Middle frontal gyrus (tissue), 1 donor: Measurements from ENCODE around the gene CAPN9.

Experiments used
- DNase-seq: peaks from one replicate; pipeline ENCODE4 v3.0.0-alpha.2; 2015; ENCODE audit warnings: low spot score; ENCODE audit errors: extremely low spot score

Gene CAPN9

DNA sequence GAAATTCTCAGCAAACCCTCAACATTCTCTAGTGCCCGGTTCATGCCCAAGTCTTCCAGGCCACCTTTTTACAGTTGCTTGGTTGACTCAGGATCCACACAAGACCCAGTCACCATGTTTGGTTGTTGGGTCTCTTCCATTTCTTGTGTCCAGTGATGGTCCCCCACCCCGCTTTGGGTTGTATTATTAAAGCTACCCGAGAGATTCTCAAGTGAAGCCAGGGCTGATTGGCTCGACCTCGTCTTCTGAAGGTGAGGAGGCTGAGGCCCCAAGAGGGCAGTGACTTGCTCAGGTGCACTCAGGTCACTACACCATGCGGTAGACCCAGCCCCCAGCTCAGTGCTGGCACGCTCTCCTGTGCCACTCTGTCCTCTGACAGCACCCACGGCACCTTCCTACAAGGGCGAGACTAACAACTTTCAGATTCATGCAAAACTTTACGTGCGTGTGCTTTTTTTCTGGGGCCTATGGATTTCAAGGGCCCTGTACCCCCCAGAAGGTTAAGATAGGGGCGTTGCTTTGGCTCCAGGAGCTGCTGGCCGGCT is 50.3 kb downstream of the CAPN9 start:
- no peak for DNase-seq

- DNase-seq: peak; percentile 72
Observed at GRCh38 chr1:230797942-230798365, 50.8 kb downstream of the CAPN9 start.

DNA sequence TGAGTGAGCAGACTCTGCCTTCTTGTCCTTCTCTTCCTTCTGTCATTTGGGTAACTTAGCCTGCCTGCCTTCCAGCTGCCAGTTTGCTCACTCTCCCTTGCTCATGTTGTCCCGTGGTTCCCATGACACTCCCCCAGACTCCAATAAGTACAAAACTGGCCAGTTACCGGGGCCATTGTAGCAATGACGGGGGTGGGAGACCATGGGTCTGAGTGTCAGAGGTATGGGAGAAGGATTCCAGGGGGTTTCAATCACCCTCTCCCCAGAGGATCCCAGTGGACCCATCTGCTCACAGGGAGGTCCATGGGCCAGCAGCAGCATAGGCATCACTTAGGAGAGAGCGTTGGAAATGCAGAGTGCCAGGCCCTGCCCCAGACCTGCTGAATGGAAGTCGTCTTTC is 51.3 kb downstream of the CAPN9 start:
- no peak for DNase-seq

DNA sequence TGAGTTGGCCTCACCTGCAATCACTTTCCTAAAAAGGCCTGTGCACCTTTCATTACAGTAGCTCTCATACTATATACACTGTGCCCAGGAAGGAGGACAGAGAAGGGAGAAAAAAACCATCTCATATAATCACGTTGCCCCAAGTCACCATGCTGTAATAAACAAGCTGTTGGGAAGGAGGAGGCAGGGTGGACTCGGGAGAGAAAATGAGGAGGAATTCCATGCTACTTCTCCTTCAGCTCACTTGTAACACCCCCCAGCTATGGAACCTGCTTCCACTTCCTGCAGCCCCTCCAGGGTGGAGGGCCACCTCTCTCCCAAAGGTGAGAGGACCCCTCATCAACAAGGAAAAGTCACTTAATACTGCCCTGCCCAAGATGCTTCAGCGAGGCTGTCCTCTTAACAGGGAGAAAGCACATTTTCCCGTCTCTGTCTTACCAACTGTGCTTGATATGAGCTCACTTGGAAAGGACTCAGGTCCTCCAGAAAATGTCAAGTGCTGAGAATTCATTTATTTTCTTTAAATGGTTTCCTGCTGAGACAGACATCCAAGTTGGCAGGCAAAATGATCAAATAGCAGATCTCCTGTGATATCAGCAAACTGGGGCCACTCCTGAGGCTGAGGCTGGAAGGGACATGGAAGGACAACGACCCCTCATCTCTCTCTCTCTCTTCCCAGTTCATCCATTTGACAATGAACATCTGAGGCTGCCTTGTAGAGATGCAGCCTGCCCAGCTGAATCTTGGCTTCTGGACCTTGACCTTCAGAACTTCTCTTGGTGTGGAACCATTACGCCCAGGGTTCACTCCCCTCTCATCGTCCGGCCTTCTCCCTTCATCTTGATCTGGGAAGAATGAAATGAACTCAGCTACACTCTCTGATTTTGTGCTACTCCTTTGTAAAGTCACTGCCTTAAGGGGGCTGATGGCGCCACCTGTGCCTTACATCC is 54.0 kb downstream of the CAPN9 start:
- DNase-seq: no peak

DNA sequence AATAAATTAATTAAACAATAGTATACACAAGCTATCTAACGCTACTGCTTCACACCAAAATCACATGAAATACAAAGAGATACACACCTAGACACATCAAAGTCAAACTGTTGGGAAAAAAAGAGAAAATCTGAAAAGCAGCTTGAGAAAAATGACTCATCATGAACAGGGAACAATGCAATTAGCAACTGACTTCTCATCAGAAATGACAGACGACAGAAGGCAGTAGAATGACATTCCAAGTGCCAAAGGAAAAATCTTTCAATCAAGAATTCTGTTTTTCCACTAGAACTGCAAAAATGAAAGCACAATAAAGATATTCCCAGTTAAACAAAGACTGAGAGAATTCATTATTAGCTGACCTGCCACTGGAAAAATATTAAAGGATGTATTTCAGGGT is 57.2 kb downstream of the CAPN9 start:
- DNase-seq: no peak

DNA sequence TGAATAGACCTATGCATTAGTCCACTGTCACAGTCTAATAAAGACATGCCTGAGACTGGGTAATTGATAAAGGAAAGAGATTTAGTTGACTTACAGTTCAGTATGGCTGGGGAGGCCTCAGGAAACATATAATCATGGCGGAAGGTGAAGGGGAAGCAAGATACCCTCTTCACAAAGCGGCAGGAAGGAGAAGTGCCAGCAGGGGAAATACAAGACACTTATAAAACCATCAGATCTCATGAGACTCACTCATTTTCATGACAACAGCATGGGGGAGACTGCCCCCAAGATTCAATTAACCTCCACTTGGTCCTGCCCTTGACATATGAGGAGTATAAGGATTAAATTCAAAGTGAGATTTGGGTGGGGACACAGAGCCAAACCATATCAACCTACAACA is 59.4 kb downstream of the CAPN9 start:
- DNase-seq: no peak

GRCh38 chr1:230807029-230807428 is 59.8 kb downstream of the CAPN9 start:
- DNase-seq: peak; percentile 97

- peak; percentile 84 for DNase-seq
Observed at GRCh38 chr1:230807561-230808280, 60.5 kb downstream of the CAPN9 start.

DNA sequence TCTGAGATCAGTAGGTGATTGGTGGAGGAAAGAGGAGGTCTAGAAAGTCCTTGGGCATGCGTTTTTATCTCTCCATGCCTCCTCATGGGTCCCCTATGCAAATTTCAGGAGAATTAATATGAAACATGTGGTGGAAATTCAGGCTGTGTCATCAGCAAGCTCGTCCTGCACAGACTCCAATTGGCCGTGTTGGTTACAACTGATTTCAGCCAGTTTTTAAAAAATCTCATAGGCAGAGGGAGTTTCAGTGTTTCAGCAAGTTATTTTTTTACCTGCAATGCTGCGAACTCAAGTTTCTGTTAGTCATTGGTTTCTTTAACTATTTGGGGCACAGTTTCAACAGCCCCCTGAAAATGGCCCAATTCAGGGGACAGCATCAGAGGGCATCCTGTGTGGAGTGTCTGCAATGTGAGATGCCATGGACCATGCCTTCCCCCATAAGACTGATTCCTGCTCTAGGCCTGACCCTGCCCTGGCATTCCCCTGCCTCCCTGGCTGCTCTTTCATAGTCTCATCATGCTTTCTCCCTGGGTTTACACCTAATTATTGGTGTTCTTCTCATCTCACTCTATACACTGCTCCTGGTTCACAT is 61.2 kb downstream of the CAPN9 start:
- DNase-seq: peak; percentile 11

DNA sequence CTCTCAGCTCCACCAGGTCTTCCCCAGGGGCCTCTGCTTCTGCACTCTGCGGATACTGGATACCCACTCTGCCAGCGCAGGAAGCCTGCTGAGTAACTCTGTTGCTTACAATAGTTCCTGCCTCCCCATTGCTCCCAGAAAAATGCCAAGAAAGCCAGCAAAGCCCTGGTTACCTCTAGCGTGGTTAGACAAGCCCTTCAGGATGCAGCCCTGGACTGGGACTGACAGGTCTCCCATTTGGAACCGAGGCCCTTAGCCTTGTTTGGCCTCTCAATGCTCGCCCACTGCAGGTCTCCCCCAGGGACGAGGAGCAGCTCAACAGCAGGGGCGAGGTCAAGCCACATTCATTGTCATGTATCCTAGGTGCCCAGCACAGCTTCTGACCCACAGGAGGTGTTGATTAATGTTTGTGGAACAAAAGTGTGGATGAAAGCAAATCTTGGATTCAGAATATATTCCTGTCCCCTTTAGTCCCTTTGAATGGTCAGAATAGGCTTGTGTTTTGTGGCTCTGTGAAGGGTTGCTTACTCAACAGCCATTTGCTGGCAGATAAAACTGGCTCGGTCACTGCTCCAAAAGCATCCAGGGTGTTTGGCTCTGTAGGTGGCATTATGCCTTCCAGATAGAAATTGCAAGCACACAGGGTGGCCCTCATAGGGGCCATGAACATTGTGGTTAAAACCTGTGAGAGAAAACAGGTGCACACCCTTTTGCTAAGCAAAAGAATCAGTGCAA is 62.2 kb downstream of the CAPN9 start:
- no peak for DNase-seq

- DNase-seq: no peak
Observed at GRCh38 chr1:230812568-230812967, 65.4 kb downstream of the CAPN9 start.

DNA sequence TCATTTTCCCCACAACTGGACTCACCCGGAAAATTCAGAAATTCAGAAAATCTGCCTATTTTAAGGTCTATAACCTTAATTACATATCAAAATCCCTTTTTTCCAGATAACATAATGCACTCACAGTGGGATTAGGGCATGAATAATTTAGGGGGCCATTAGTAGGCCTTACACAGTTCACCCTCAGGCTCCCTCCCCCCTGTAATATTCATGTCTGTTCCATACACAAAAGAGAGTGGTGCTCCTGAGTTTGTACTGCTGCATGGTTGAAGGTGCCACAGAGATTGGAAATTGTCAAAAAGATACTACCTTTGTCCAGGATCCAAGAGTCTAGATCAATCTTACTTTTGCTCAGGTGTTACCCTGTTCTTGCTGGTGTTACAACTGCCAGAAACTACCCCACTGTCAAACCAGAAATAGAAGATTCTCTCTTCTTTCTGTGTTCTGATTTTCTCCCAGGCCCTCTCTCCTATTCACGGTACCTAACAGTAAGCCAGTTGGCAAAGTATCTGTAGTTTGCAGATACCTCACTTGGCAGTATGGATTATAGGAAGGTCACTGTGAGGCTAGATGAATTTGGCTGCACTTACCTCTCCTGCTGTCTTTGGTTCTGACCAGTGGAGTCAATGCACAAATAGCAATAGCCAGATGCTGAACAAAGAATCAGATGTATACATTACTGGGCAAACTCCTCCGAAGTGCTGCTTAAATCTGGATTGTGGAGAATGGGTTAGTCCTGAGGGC is 67.9 kb downstream of the CAPN9 start:
- DNase-seq: no peak

GRCh38 chr1:230816018-230816417 is 68.8 kb downstream of the CAPN9 start:
- no peak for DNase-seq

DNA sequence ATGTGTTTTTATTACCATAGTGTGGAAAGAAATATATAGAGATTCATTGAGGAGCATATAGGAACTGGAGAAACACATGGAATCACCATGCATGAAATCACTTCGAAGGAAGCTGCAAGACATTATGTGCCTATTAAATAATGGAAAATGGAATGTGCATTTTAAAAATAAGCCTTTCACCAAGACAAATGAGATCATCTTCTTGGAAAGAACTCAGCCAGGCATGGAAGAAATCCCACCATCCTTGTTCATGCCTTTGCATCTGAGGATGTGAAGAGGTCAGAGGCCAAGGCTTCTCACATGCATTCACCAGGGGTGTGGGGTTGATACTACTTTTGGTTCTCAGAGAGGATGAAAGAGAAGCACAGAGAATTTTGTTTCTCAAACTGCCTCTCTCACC is 71.2 kb downstream of the CAPN9 start:
- DNase-seq: no peak

- no peak for DNase-seq
Observed at GRCh38 chr1:230818901-230819300, 71.7 kb downstream of the CAPN9 start.

DNA sequence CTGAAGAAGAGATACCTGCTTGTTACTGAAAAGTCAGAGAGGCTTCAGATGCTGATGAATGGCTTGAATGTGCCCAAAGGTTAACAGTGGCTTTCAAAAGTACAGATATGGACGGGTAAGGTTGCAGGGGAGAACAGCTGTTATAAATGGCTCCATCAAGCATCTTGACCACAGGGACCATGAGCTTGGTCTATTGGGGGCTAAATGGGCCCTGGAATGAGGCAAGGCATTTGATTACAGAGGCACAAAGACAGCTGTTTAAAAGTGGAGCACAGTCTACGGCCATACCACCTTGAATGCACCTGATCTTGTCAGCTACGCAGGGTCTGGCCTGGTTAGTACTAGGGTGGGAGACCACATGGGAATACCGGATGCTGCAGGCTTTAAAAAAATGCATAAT is 72.8 kb downstream of the CAPN9 start:
- DNase-seq: no peak

DNA sequence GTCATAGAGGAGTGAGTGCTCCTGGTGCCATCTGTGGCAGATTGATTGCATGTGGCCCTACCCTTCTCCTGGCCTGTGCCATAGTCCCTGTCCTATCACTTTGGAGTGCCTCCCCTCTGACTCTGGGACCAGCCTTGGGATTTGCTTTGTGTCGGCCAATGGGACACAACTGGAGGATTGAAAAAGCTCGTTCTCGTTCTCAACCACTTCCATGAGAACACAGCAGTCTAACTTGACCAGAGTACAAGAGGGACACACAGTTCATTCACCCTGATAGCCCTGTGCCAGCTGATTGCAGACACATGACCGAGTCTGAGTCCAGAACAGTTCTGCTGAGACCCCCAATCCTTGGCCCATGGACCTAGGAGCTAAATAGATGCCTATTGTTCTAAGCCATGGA is 73.4 kb downstream of the CAPN9 start:
- DNase-seq: peak; percentile 53

DNA sequence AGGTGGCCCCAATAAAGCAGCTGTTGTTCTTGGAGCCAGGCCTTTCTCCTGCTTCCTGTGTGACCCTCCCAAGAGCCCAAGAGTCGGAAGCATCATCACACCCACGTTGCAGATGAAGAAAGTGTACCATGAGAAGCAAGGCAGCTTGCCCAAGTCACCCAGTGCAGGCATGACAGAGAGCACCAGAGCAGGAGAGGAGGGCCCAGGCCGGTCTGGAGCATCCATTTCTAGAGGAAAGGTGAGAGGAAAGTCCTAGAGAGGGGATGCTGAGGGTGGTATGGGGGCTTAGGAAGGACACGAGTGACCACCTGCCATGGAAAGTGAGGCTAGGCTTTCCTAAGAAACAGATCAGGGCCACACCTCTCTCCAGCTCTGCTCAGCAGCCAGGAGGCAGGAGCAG is 74.2 kb downstream of the CAPN9 start:
- DNase-seq: no peak

GRCh38 chr1:230822092-230822581 is 74.9 kb downstream of the CAPN9 start:
- DNase-seq: no peak

GRCh38 chr1:230823426-230823825 is 76.2 kb downstream of the CAPN9 start:
- DNase-seq: peak; percentile 9
